Loucy (cell line): Measurements from ENCODE around the gene SH3BGRL.

Source experiments
- H2AFZ ChIP-seq: fragments of 200-600 bp; sonication (generic); 2 replicates; pipeline ENCODE4 v1.6.0; 2016; ENCODE audit warnings: antibody characterized with exemption, mild to moderate bottlenecking, low read length, moderate library complexity
- H3F3A ChIP-seq: fragments of 200-600 bp; 2 replicates; pipeline ENCODE4 v1.6.0; 2016; ENCODE audit warnings: antibody characterized with exemption, low read depth, mild to moderate bottlenecking
- H3K27me3 ChIP-seq: fragments of 200-600 bp; sonication (generic); 2 replicates; pipeline ENCODE4 v1.6.1; 2014; ENCODE audit warnings: low read length, mild to moderate bottlenecking; ENCODE audit not compliant: insufficient read depth, poor library complexity, severe bottlenecking
- H3K36me3 ChIP-seq: fragments of 200-600 bp; sonication (generic); 2 replicates; pipeline ENCODE4 v1.6.1; 2016; ENCODE audit warnings: low read length; ENCODE audit not compliant: insufficient read depth
- H3K4me1 ChIP-seq: fragments of 200-600 bp; sonication (generic); 2 replicates; pipeline ENCODE4 v1.5.1; 2014; ENCODE audit warnings: low read length, mild to moderate bottlenecking; ENCODE audit not compliant: insufficient read depth, poor library complexity, severe bottlenecking
- H3K4me2 ChIP-seq: fragments of 200-600 bp; sonication (generic); 2 replicates; pipeline ENCODE4 v1.6.0; 2014; ENCODE audit warnings: antibody characterized with exemption, low read length, low read depth, mild to moderate bottlenecking; ENCODE audit not compliant: poor library complexity, severe bottlenecking
- H3K4me3 ChIP-seq: fragments of 200-600 bp; sonication (generic); 2 replicates; pipeline ENCODE4 v1.5.1; 2014; ENCODE audit warnings: low read length, mild to moderate bottlenecking, mixed read lengths; ENCODE audit not compliant: poor library complexity, severe bottlenecking
- H3K79me2 ChIP-seq: fragments of 200-600 bp; sonication (generic); 2 replicates; pipeline ENCODE4 v1.6.1; 2014; ENCODE audit warnings: low read length; ENCODE audit not compliant: insufficient read depth
- H3K9ac ChIP-seq: fragments of 200-600 bp; sonication (generic); 2 replicates; pipeline ENCODE4 v1.6.0; 2014; ENCODE audit warnings: mild to moderate bottlenecking, low read depth, low read length, moderate library complexity; ENCODE audit not compliant: poor library complexity, severe bottlenecking
- H3K9me2 ChIP-seq: fragments of 200-600 bp; sonication (generic); replicated peaks from 2 replicates; pipeline ENCODE4 v1.6.1; 2016; ENCODE audit warnings: low read depth, low read length, mixed read lengths
- H3K9me3 ChIP-seq: fragments of 200-600 bp; sonication (generic); 2 replicates; pipeline ENCODE4 v1.6.1; 2014; ENCODE audit warnings: mild to moderate bottlenecking, antibody characterized with exemption, low read length, low read depth; ENCODE audit not compliant: insufficient read depth
- H4K20me1 ChIP-seq: fragments of 200-600 bp; sonication (generic); 2 replicates; pipeline ENCODE4 v1.6.0; 2014; ENCODE audit warnings: antibody characterized with exemption, low read length, mild to moderate bottlenecking; ENCODE audit not compliant: insufficient read depth, poor library complexity, severe bottlenecking
- CTCF ChIP-seq: fragments of 200-600 bp; sonication (generic); conservative IDR thresholded peaks from 2 replicates; pipeline ENCODE4 v1.5.1; 2014; ENCODE audit warnings: mild to moderate bottlenecking, antibody characterized with exemption, low read length
- EZH2phosphoT487 ChIP-seq: fragments of 200-600 bp; IDR thresholded peaks from 2 replicates; pipeline ENCODE4 v1.6.1; 2018; ENCODE audit warnings: antibody characterized with exemption, mild to moderate bottlenecking, moderate library complexity, borderline replicate concordance

Gene SH3BGRL

DNA sequence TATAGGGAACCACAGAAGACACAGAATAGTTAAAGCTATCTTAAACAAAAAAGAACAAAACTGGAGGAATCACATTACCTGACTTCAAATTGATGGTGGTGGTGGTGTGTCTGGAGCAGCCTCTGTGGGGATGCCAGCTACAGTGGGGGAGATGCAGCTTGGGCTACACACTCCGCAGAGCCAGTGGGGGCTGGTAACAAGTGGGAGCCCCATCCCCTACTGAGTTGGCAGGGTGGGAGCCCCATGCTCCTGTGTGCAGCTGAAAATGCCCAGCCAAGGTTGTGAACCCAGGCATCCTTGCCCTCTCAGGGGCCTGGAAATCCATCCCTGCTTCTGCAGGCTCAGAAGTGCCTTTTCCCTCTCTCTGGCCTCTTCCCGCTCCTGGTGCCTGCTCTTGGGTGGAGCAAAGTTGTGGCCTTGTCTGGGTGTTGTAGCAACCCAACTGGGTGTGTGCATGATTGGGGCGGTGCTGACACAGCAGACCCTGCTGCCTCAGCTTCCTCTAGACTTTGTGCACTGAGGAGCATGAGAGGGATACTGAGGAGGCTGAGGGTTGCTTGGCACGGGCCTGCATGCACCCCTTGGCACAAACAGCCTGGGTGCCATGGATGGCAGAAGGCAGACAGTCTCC lies 38.9 kb downstream of the SH3BGRL start:
- H4K20me1 ChIP-seq, result no peaks in the 10 kb centered on the region
- no peaks in the 10 kb centered on the region for H3K9me2 ChIP-seq
- peaks cover 18% of the 10 kb centered on the region; the same call in 1 of the 2 replicates for H3K36me3 ChIP-seq

DNA sequence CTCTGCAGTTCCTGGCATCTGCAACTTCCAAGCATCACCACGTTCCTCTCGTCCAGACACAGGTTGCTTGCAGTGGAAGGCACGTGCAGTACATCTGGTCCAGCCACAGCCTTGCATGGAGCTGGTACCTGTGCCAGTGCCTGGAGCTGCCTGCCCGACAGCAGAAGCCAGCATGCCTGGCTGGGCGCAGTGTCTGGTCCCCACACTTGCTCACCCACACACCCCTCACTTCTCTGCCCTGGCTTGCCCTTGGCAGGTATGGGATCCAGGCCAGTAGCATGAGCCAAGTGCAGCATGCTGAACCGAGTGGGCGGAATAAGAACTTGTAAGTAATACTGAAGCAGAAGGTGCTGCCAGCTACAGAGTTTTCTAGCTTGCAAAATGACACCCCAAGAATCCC lies 39.9 kb downstream of the SH3BGRL start:
- Histone ChIP-seq H2AFZ (no peak overlapping the region), H3F3A (no peaks in the 10 kb centered on the region), H3K4me3 (no peak overlapping the region), H3K4me2 (no peak overlapping the region), H3K9me2 (no peaks in the 10 kb centered on the region), H3K9me3 (peaks cover 9% of the 10 kb centered on the region; the same call in 1 of the 2 replicates), H3K36me3 (peaks cover 18% of the 10 kb centered on the region; the same call in 1 of the 2 replicates), H3K4me1 (no peaks in the 10 kb centered on the region), H4K20me1 (no peaks in the 10 kb centered on the region), H3K27me3 (no peaks in the 10 kb centered on the region), H3K79me2 (no peaks in the 10 kb centered on the region), H3K9ac (no peak overlapping the region)
- TF ChIP-seq CTCF, result no peak
- no peak for TF ChIP-seq EZH2phosphoT487

More for the DNA sequence above, 38.9 kb downstream of the SH3BGRL start:
- Histone ChIP-seq H3K9ac (no peak overlapping the region), H3K4me1 (no peaks in the 10 kb centered on the region), H3F3A (no peaks in the 10 kb centered on the region), H3K9me3 (peaks cover 9% of the 10 kb centered on the region; the same call in 1 of the 2 replicates), H3K79me2 (0 out of 2 replicates have a peak, but pooled peaks cover 3% of the 10 kb centered on the region), H3K27me3 (no peaks in the 10 kb centered on the region), H2AFZ (no peak overlapping the region), H3K4me3 (no peak overlapping the region), H3K4me2 (no peak overlapping the region)
- no peak for TF ChIP-seq CTCF
- no peak for TF ChIP-seq EZH2phosphoT487

DNA sequence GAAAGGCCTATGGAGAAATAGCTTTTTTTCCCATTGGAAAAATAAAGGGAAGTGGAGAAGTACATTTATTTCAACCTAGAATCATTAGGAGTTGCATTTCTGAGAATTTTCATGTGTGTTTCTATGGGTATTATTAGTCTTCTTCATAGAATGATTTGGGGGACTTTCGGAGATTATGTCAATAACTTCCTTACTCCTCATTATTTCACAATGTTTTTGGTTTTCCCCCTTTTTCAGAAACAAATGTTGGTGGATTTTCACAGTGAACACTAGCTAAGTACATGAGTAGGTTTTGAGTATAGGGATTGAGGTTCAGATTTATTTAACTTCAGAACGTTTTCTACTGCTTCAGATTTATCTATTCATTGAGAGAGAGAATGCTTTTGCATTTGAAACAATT lies 54.0 kb downstream of the SH3BGRL start:
- no peaks in the 10 kb centered on the region for H3K9me2 ChIP-seq
- H3K79me2 ChIP-seq, result peaks cover 11% of the 10 kb centered on the region
- no peak overlapping the region for H3K4me2 ChIP-seq
- H2AFZ ChIP-seq, result no peak overlapping the region
- H3K27me3 ChIP-seq, result no peaks in the 10 kb centered on the region
- peaks cover 3% of the 10 kb centered on the region for H3K4me1 ChIP-seq
- no peak for TF ChIP-seq EZH2phosphoT487
- no peak for TF ChIP-seq CTCF
- H3K4me3 ChIP-seq, result no peak overlapping the region
- no peaks in the 10 kb centered on the region for H3K9me3 ChIP-seq
- H3K9ac ChIP-seq, result no peak overlapping the region
- H3F3A ChIP-seq, result no peaks in the 10 kb centered on the region
- peaks cover 2% of the 10 kb centered on the region for H4K20me1 ChIP-seq
- H3K36me3 ChIP-seq, result no peaks in the 10 kb centered on the region
